ENCODE data around the gene KLC1. TPM values are rescaled to one million over a fixed set of nuclear protein-coding genes. Genes with fewer than 3 reads are reported as not detected.

Gene KLC1
- total RNA-seq, 2 experiments from 2014 or later: 97.5 to 101 TPM

- Mint-ChIP-seq H3K9me3 (no peaks in the 10 kb centered on the region), H3K4me1 (ENCODE audit: low read depth) (no peaks in the 10 kb centered on the region), H3K36me3 (ENCODE audit: low read depth) (no peaks in the 10 kb centered on the region), H3K27ac (no peak overlapping the region), H3K4me3 (no peak overlapping the region), H3K27me3 (no peaks in the 10 kb centered on the region)
- TF ChIP-seq CTCF (IDR thresholded peaks at IDR 0.05): no peak
- no peak for DNase-seq
- ChIA-PET POLR2A (no interaction called here), CTCF (no interaction called here)
- no peak for ATAC-seq
- intact Hi-C loops (cut with micrococcal nuclease): no loop called here
Measured at GRCh38 chr14:103616635-103617300, 12.2 kb upstream of the KLC1 start.

- no peak overlapping the region for H3K27ac Mint-ChIP-seq
- H3K4me1 Mint-ChIP-seq (ENCODE audit: low read depth): peaks cover 1% of the 10 kb centered on the region
- intact Hi-C loops (cut with micrococcal nuclease): no loop called here
- TF ChIP-seq CTCF (IDR thresholded peaks at IDR 0.05): no peak
- POLR2A ChIA-PET: no interaction called here
- CTCF ChIA-PET: no interaction called here
- H3K36me3 Mint-ChIP-seq (ENCODE audit: low read depth): no peaks in the 10 kb centered on the region
- ATAC-seq (no peak), DNase-seq (no peak)
- peaks cover 3% of the 10 kb centered on the region for H3K27me3 Mint-ChIP-seq
- no peaks in the 10 kb centered on the region for H3K9me3 Mint-ChIP-seq
- no peak overlapping the region for H3K4me3 Mint-ChIP-seq
Measured at GRCh38 chr14:103619057-103619456, 10.0 kb upstream of the KLC1 start.

GRCh38 chr14:103621860-103622259 lies 7.2 kb upstream of the KLC1 start:
- ChIA-PET CTCF (interaction anchor here (1.2 kb wide), 1 partner anchor 58 kb away, joined by 3 read pairs; no protein-coding TSS in a partner anchor), POLR2A (no interaction called here)
- intact Hi-C loops (cut with micrococcal nuclease): no loop called here
- H3K27ac Mint-ChIP-seq: no peak overlapping the region
- H3K4me3 Mint-ChIP-seq: no peak overlapping the region
- H3K36me3 Mint-ChIP-seq (ENCODE audit: low read depth): no peaks in the 10 kb centered on the region
- ATAC-seq (no peak), DNase-seq (no peak)
- H3K27me3 Mint-ChIP-seq: peaks cover 3% of the 10 kb centered on the region
- H3K9me3 Mint-ChIP-seq: no peaks in the 10 kb centered on the region
- H3K4me1 Mint-ChIP-seq (ENCODE audit: low read depth): peaks cover 15% of the 10 kb centered on the region
- no peak for TF ChIP-seq CTCF (IDR thresholded peaks at IDR 0.05)

- TF ChIP-seq CTCF (IDR thresholded peaks at IDR 0.05): no peak
- H3K4me1 Mint-ChIP-seq (ENCODE audit: low read depth): peaks cover 15% of the 10 kb centered on the region
- no peak overlapping the region for H3K27ac Mint-ChIP-seq
- no peak overlapping the region for H3K4me3 Mint-ChIP-seq
- H3K27me3 Mint-ChIP-seq: peaks cover 3% of the 10 kb centered on the region
- DNase-seq: no peak
- ATAC-seq: no peak
- no peaks in the 10 kb centered on the region for H3K36me3 Mint-ChIP-seq (ENCODE audit: low read depth)
- no peaks in the 10 kb centered on the region for H3K9me3 Mint-ChIP-seq
- CTCF ChIA-PET: interaction anchor here (1.3 kb wide), 1 partner anchor 174 kb away, joined by 3 read pairs; no protein-coding TSS in a partner anchor
- POLR2A ChIA-PET: interaction anchor here (0.8 kb wide), 1 partner anchor 61 kb away, joined by 3 read pairs; no protein-coding TSS in a partner anchor
- intact Hi-C loops (cut with micrococcal nuclease): no loop called here
Measured at GRCh38 chr14:103623308-103623707, 5.7 kb upstream of the KLC1 start.

- H3K27ac Mint-ChIP-seq: no peak overlapping the region
- CTCF ChIA-PET: interaction anchor here (1.3 kb wide), 1 partner anchor 174 kb away, joined by 3 read pairs; no protein-coding TSS in a partner anchor
- ATAC-seq: no peak
- no peaks in the 10 kb centered on the region for H3K9me3 Mint-ChIP-seq
- peaks cover 15% of the 10 kb centered on the region for H3K4me1 Mint-ChIP-seq (ENCODE audit: low read depth)
- no peaks in the 10 kb centered on the region for H3K36me3 Mint-ChIP-seq (ENCODE audit: low read depth)
- TF ChIP-seq CTCF (IDR thresholded peaks at IDR 0.05): no peak
- intact Hi-C loops (cut with micrococcal nuclease): no loop called here
- no peak for DNase-seq
- no peak overlapping the region for H3K4me3 Mint-ChIP-seq
- POLR2A ChIA-PET: interaction anchor here (0.8 to 2.6 kb wide), 2 partner anchors 16 to 62 kb away, joined by 3 to 9 read pairs; no protein-coding TSS in a partner anchor
- H3K27me3 Mint-ChIP-seq: peaks cover 3% of the 10 kb centered on the region
Measured at GRCh38 chr14:103623883-103624482, 5.0 kb upstream of the KLC1 start.
